ENCODE results near the gene SLC13A1. TPM values are rescaled to one million over a fixed set of nuclear protein-coding genes. Genes with fewer than 3 reads are reported as not detected.

The SLC13A1 gene
- total RNA-seq, 1 experiment from 2014 or later, result not detected

- Histone ChIP-seq H3K4me1 (ENCODE audit: control insufficient read depth in 1 of 2, insufficient read depth in 2 of 2, low read length in 2 of 2) (no peaks in the 10 kb centered on the region), H3K4me2 (ENCODE audit: low read length) (no peak overlapping the region), H4K20me1 (ENCODE audit: insufficient read depth) (no peaks in the 10 kb centered on the region), H3K4me3 (replicated peaks in 1 of 2; ENCODE audit: low read depth in 1 of 2, low read length in 2 of 2) (no peak overlapping the region), H3K36me3 (ENCODE audit: control insufficient read depth in 1 of 2, insufficient read depth in 2 of 2, low read length in 2 of 2) (no peaks in the 10 kb centered on the region), H3K79me2 (ENCODE audit: insufficient read depth, low read length) (no peaks in the 10 kb centered on the region), H3K27ac (ENCODE audit: low read depth, low read length) (no peak overlapping the region), H3K27me3 (ENCODE audit: insufficient read depth, low read length) (no peaks in the 10 kb centered on the region), H2AFZ (ENCODE audit: low read depth, low read length, poor library complexity, severe bottlenecking) (no peak overlapping the region), H3K9me3 (ENCODE audit: control insufficient read depth in 1 of 2, insufficient read depth in 1 of 2, low read depth in 1 of 2, low read length in 2 of 2) (no peaks in the 10 kb centered on the region), H3K9me2 (ENCODE audit: insufficient read depth) (no peaks in the 10 kb centered on the region), H3K9ac (ENCODE audit: low read length) (no peak overlapping the region)
- BruUV-seq (replicated peaks), result no TSS peak
- intact Hi-C loops (cut with micrococcal nuclease), result loop anchor here (5.0 kb wide), 3 partner anchors 79 to 934 kb away; partner anchors contain the start of gene CADPS2
- RAD21 ChIA-PET (ENCODE audit: low non-redundant PET in 1 of 2, low total read pairs in 2 of 2, uncharacterized antibody in 2 of 2, unreplicated experiment in 2 of 2), result no interaction called here
- POLR2A ChIA-PET, result no interaction called here
- DNase-seq (ENCODE audit: low read depth, low spot score) (no peak), ATAC-seq (no peak)
- no peak for TF ChIP-seq FOSL1 (IDR thresholded peaks at IDR 0.05; ENCODE audit: low read depth)
- no peak for TF ChIP-seq SIN3A (IDR thresholded peaks at IDR 0.05; ENCODE audit: low read depth)
- no peak for TF ChIP-seq ELF1 (IDR thresholded peaks at IDR 0.05; ENCODE audit: borderline replicate concordance, low read depth)
- TF ChIP-seq TCF7L2 (IDR thresholded peaks at IDR 0.05; ENCODE audit: borderline replicate concordance, extremely low read depth, insufficient read depth, insufficient read length), result no peak
- TF ChIP-seq YY1 (IDR thresholded peaks at IDR 0.05; ENCODE audit: extremely low read depth, insufficient replicate concordance, low read depth, low read length), result no peak
- TF ChIP-seq CBX3 (IDR thresholded peaks at IDR 0.05; ENCODE audit: low read depth), result no peak
- CTCF ChIA-PET, result no interaction called here
Observed at GRCh38 chr7:123151443-123151842, 48.3 kb downstream of the SLC13A1 start.

- DNase-seq (ENCODE audit: low read depth, low spot score) (no peak), ATAC-seq (peak; percentile 46; the same call in 1 of the 2 replicates)
- Histone ChIP-seq H4K20me1 (ENCODE audit: insufficient read depth) (no peaks in the 10 kb centered on the region), H3K27me3 (ENCODE audit: insufficient read depth, low read length) (no peaks in the 10 kb centered on the region), H3K36me3 (ENCODE audit: control insufficient read depth in 1 of 2, insufficient read depth in 2 of 2, low read length in 2 of 2) (no peaks in the 10 kb centered on the region), H3K4me3 (replicated peaks in 1 of 2; ENCODE audit: low read depth in 1 of 2, low read length in 2 of 2) (no peak overlapping the region), H3K4me1 (ENCODE audit: control insufficient read depth in 1 of 2, insufficient read depth in 2 of 2, low read length in 2 of 2) (no peaks in the 10 kb centered on the region), H3K27ac (ENCODE audit: low read depth, low read length) (no peak overlapping the region), H2AFZ (ENCODE audit: low read depth, low read length, poor library complexity, severe bottlenecking) (no peak overlapping the region), H3K79me2 (ENCODE audit: insufficient read depth, low read length) (no peaks in the 10 kb centered on the region), H3K9me3 (ENCODE audit: control insufficient read depth in 1 of 2, insufficient read depth in 1 of 2, low read depth in 1 of 2, low read length in 2 of 2) (no peaks in the 10 kb centered on the region), H3K9ac (ENCODE audit: low read length) (no peak overlapping the region), H3K4me2 (ENCODE audit: low read length) (no peak overlapping the region), H3K9me2 (ENCODE audit: insufficient read depth) (no peaks in the 10 kb centered on the region)
- ChIA-PET CTCF (interaction anchor here (1.1 kb wide), 1 partner anchor 78 kb away, joined by 3 read pairs; no protein-coding TSS in a partner anchor), POLR2A (no interaction called here), RAD21 (ENCODE audit: low non-redundant PET in 1 of 2, low total read pairs in 2 of 2, uncharacterized antibody in 2 of 2, unreplicated experiment in 2 of 2) (no interaction called here)
- TF ChIP-seq CTCF (IDR thresholded peaks at IDR 0.05 in 2 of 3, conservative IDR thresholded peaks at IDR 0.05 in 1 of 3; ENCODE audit: borderline replicate concordance in 1 of 3, insufficient read depth in 1 of 3, low read depth in 2 of 3, low read length in 2 of 3), result peak in 1 of 3 experiments; percentile 26; a peak in 2 of 6 replicates
- TF ChIP-seq ZNF274 (IDR thresholded peaks at IDR 0.05; ENCODE audit: low read depth, low read length), result no peak
- TF ChIP-seq RAD21 (IDR thresholded peaks at IDR 0.05; ENCODE audit: low read depth), result peak; percentile 20
- no TSS peak for BruUV-seq (replicated peaks)
- intact Hi-C loops (cut with micrococcal nuclease), result no loop called here
Observed at GRCh38 chr7:123148813-123149212, 51.0 kb downstream of the SLC13A1 start.

Data from HCT116 (cell line).